Activated CD8-positive, alpha-beta memory T cell treated with anti-CD3 and anti-CD28 coated beads for 36 hours (primary cell): Measurements from ENCODE around the gene SNED1. TPM values are rescaled to one million over a fixed set of nuclear protein-coding genes. Genes with fewer than 3 reads are reported as not detected.

Source experiments
- CTCF ChIA-PET: fragments of 350-600 bp; sonication (Branson Sonifier 250); formaldehyde crosslinking; loops from one replicate; lab custom pipeline; 2021; ENCODE audit warnings: antibody characterized with exemption; lab: Charles Lee
- POLR2A ChIA-PET: fragments of 350-600 bp; sonication (Branson Sonifier 250); formaldehyde crosslinking; loops from one replicate; lab custom pipeline; 2021; ENCODE audit warnings: antibody characterized with exemption; lab: Charles Lee
- total RNA-seq, 2 experiments: library from RNA; stranded (reverse); gene quantifications; one replicate each; pipeline ENCODE4 v1.2.3, GENCODE V29; 2021

SNED1 gene
- total RNA-seq, 2 experiments from 2014 or later: 0.53 to 0.63 TPM

- POLR2A ChIA-PET: no interaction called here
- CTCF ChIA-PET: interaction anchor here (0.9 kb wide), 1 partner anchor 45 kb away, joined by 7 read pairs; no protein-coding TSS in a partner anchor
These were observed 124.1 kb downstream of the SNED1 start for GRCh38 chr2:241122376-241123002.

GRCh38 chr2:241123816-241124536, 125.6 kb downstream of the SNED1 start:
- ChIA-PET POLR2A (interaction anchor here (0.6 to 1.0 kb wide), 2 partner anchors 14 to 43 kb away, joined by 3 to 9 read pairs; no protein-coding TSS in a partner anchor), CTCF (interaction anchor here (1.2 to 1.7 kb wide), 2 partner anchors 19 to 46 kb away, joined by 3 to 5 read pairs; no protein-coding TSS in a partner anchor)

GRCh38 chr2:241125626-241126025, 127.2 kb downstream of the SNED1 start:
- ChIA-PET POLR2A (interaction anchor here (0.6 kb wide), 1 partner anchor 193 kb away, joined by 4 read pairs; no protein-coding TSS in a partner anchor), CTCF (no interaction called here)

- ChIA-PET POLR2A (interaction anchor here (0.6 to 0.8 kb wide), 2 partner anchors 23 to 192 kb away, joined by 3 to 4 read pairs; partner anchors contain the start of gene PASK), CTCF (interaction anchor here (1.5 kb wide), 1 partner anchor 8 kb away, joined by 3 read pairs; no protein-coding TSS in a partner anchor)
These were observed 127.8 kb downstream of the SNED1 start for GRCh38 chr2:241126201-241126611.

- ChIA-PET POLR2A (interaction anchor here (0.6 to 0.8 kb wide), 2 partner anchors 23 to 230 kb away, joined by 3 to 4 read pairs; partner anchors contain the start of gene PASK), CTCF (interaction anchor here (1.5 kb wide), 1 partner anchor 9 kb away, joined by 3 read pairs; no protein-coding TSS in a partner anchor)
These were observed 128.4 kb downstream of the SNED1 start for GRCh38 chr2:241126771-241127202.

GRCh38 chr2:241128266-241128665, 129.8 kb downstream of the SNED1 start:
- POLR2A ChIA-PET: no interaction called here
- CTCF ChIA-PET: no interaction called here

- ChIA-PET POLR2A (no interaction called here), CTCF (interaction anchor here (1.0 kb wide), 1 partner anchor 21 kb away, joined by 3 read pairs; no protein-coding TSS in a partner anchor)
These were observed 130.9 kb downstream of the SNED1 start for GRCh38 chr2:241129086-241129871.

GRCh38 chr2:241130316-241130715, 131.9 kb downstream of the SNED1 start:
- ChIA-PET POLR2A (no interaction called here), CTCF (no interaction called here)

- ChIA-PET CTCF (interaction anchor here (0.6 to 0.7 kb wide), 2 partner anchors 100 to 639 kb away, joined by 3 read pairs; no protein-coding TSS in a partner anchor), POLR2A (no interaction called here)
These were observed 133.1 kb downstream of the SNED1 start for GRCh38 chr2:241131531-241131930.

GRCh38 chr2:241132538-241133435, 134.4 kb downstream of the SNED1 start:
- ChIA-PET POLR2A (interaction anchor here (1.2 kb wide), 1 partner anchor 20 kb away, joined by 5 read pairs; no protein-coding TSS in a partner anchor), CTCF (interaction anchor here (0.9 kb wide), 1 partner anchor 54 kb away, joined by 6 read pairs; no protein-coding TSS in a partner anchor)

- POLR2A ChIA-PET: interaction anchor here (1.2 kb wide), 1 partner anchor 21 kb away, joined by 5 read pairs; no protein-coding TSS in a partner anchor
These were observed 135.0 kb downstream of the SNED1 start for GRCh38 chr2:241133436-241133820.

GRCh38 chr2:241134711-241135110, 136.3 kb downstream of the SNED1 start:
- POLR2A ChIA-PET: no interaction called here

More at GRCh38 chr2:241133436-241133820, 135.0 kb downstream of the SNED1 start:
- CTCF ChIA-PET: no interaction called here

GRCh38 chr2:241135737-241136136, 137.3 kb downstream of the SNED1 start:
- CTCF ChIA-PET: no interaction called here
- POLR2A ChIA-PET: no interaction called here

More at GRCh38 chr2:241134711-241135110, 136.3 kb downstream of the SNED1 start:
- CTCF ChIA-PET: no interaction called here

- CTCF ChIA-PET: no interaction called here
These were observed 137.8 kb downstream of the SNED1 start for GRCh38 chr2:241136191-241136590.

GRCh38 chr2:241136661-241137260, 138.3 kb downstream of the SNED1 start:
- ChIA-PET POLR2A (no interaction called here), CTCF (no interaction called here)

More at GRCh38 chr2:241136191-241136590, 137.8 kb downstream of the SNED1 start:
- POLR2A ChIA-PET: no interaction called here

- ChIA-PET POLR2A (no interaction called here), CTCF (no interaction called here)
These were observed 139.1 kb downstream of the SNED1 start for GRCh38 chr2:241137276-241138190.
